A549 (cell line): ENCODE results near the gene ENPP1. TPM values are rescaled to one million over a fixed set of nuclear protein-coding genes. Genes with fewer than 3 reads are reported as not detected.

Source experiments
- ATAC-seq, 2 experiments: fragments of 200-7000 bp in 1 of 2; fragments of >200 bp in 1 of 2; cut with Nextera tagmentation in 1 of 2; cut with Tn5 transposase in 1 of 2; 3 replicates each; pipeline versions ENCODE4 v1.8.0 to v1.9.1; 2018 to 2020; ENCODE audit warnings: mild to moderate bottlenecking in 1 of 2, moderate library complexity in 1 of 2
- CTCF ChIA-PET: fragments of 300-600 bp; sonication (Branson Sonifier 250); formaldehyde crosslinking; extraction: SDS; loops from one replicate; lab custom pipeline; 2021; ENCODE audit warnings: antibody characterized with exemption, inconsistent platforms; lab: Yijun Ruan, JAX
- POLR2A ChIA-PET: fragments of 350-600 bp; formaldehyde crosslinking; extraction: SDS; loops from one replicate; lab custom pipeline; 2021; ENCODE audit warnings: antibody characterized with exemption, inconsistent platforms; lab: Yijun Ruan, JAX
- DNase-seq, 2 experiments: peaks; one replicate each; pipeline versions ENCODE4 v3.0.0 to v3.0.0-alpha.2; 2011 to 2016; ENCODE audit warnings: low read depth in 1 of 2, low spot score in 1 of 2
- FAIRE-seq: peaks from 2 replicates; lab custom pipeline; 2011; peaks lifted over from hg19 to GRCh38; lab: Jason Lieb, UNC
- H3K27ac ChIP-seq, 2 experiments: fragments of >200 bp; sonication (Bioruptor Twin); formaldehyde crosslinking; 3 replicates each; pipeline ENCODE4 v1.5.1; 2016 to 2017
- H3K4me1 ChIP-seq: fragments of >200 bp; sonication (Bioruptor Twin); formaldehyde crosslinking; 3 replicates; pipeline ENCODE4 v1.6.1; 2016
- H3K4me2 ChIP-seq: fragments of >200 bp; sonication (Bioruptor Twin); formaldehyde crosslinking; 3 replicates; pipeline ENCODE4 v1.6.1; 2016
- H3K4me3 ChIP-seq: fragments of >200 bp; sonication (Bioruptor Twin); formaldehyde crosslinking; 3 replicates; pipeline ENCODE4 v1.5.1; 2016
- H3K9me3 ChIP-seq: fragments of >200 bp; sonication (Bioruptor Twin); formaldehyde crosslinking; 3 replicates; pipeline ENCODE4 v1.6.1; 2016
- CBX2 ChIP-seq: fragments of 200-600 bp; sonication (generic); IDR thresholded peaks from 2 replicates; pipeline ENCODE4 v1.6.1; 2016; ENCODE audit warnings: low read depth, mild to moderate bottlenecking, borderline replicate concordance
- CBX8 ChIP-seq: fragments of 200-600 bp; sonication (generic); IDR thresholded peaks from 2 replicates; pipeline ENCODE4 v1.6.1; 2016
- CHD4 ChIP-seq: fragments of 200-600 bp; sonication (generic); IDR thresholded peaks from 2 replicates; pipeline ENCODE4 v1.6.1; 2016; ENCODE audit warnings: antibody characterized with exemption, mild to moderate bottlenecking, borderline replicate concordance
- FOSB ChIP-seq: fragments of 250-450 bp; sonication (Bioruptor Pico); IDR thresholded peaks from 2 replicates; pipeline ENCODE4 v1.5.0; 2020; ENCODE audit warnings: mild to moderate bottlenecking, moderate library complexity
- FOSL2 ChIP-seq, 2 experiments: fragments of 450-650 bp in 1 of 2; fragments of >200 bp in 1 of 2; sonication (Bioruptor Twin) in 1 of 2; formaldehyde crosslinking; IDR thresholded peaks; 2 replicates each; pipeline versions ENCODE4 v1.5.0 to v1.6.1; 2016 to 2020; ENCODE audit warnings: mild to moderate bottlenecking in 1 of 2, moderate library complexity in 1 of 2
- FOXS1 ChIP-seq: fragments of 250-450 bp; sonication (Bioruptor Pico); IDR thresholded peaks from 2 replicates; pipeline ENCODE4 v1.5.0; 2020; ENCODE audit warnings: mild to moderate bottlenecking, moderate library complexity
- GATA3 ChIP-seq: IDR thresholded peaks from 2 replicates; pipeline ENCODE4 v1.6.1; 2012; ENCODE audit warnings: borderline replicate concordance
- HOXB5 ChIP-seq: fragments of 250-450 bp; sonication (Bioruptor Pico); IDR thresholded peaks from 2 replicates; pipeline ENCODE4 v1.5.0; 2020; ENCODE audit warnings: mild to moderate bottlenecking, moderate library complexity
- JUN ChIP-seq, 2 experiments: fragments of >200 bp; sonication (Bioruptor Twin); formaldehyde crosslinking; IDR thresholded peaks; 2 replicates in 1 of 2; 3 replicates in 1 of 2; pipeline ENCODE4 v1.6.1; 2016 to 2017
- MYC ChIP-seq: IDR thresholded peaks from 2 replicates; pipeline ENCODE4 v1.6.1; 2012; ENCODE audit warnings: mild to moderate bottlenecking, inconsistent platforms, low read length, improper control_type of control experiment, borderline replicate concordance
- NFE2L2 ChIP-seq: fragments of 150-350 bp; conservative IDR thresholded peaks from 2 replicates; pipeline ENCODE4 v1.6.1; 2014; ENCODE audit warnings: low read length
- RAD21 ChIP-seq, 2 experiments: fragments of >200 bp in 1 of 2; sonication (Bioruptor Twin) in 1 of 2; formaldehyde crosslinking in 1 of 2; IDR thresholded peaks in 1 of 2; conservative IDR thresholded peaks in 1 of 2; 2 replicates in 1 of 2; 3 replicates in 1 of 2; pipeline ENCODE4 v1.6.1; 2012 to 2018; ENCODE audit warnings: inconsistent platforms in 1 of 2
- RARB ChIP-seq: fragments of 250-450 bp; sonication (Bioruptor Pico); IDR thresholded peaks from 2 replicates; pipeline ENCODE4 v1.8.0; 2021; ENCODE audit warnings: mild to moderate bottlenecking, moderate library complexity
- RCOR1 ChIP-seq: fragments of 150-350 bp; IDR thresholded peaks from 2 replicates; pipeline ENCODE4 v1.6.1; 2014; ENCODE audit warnings: antibody characterized with exemption, low read length, low read depth
- RFX5 ChIP-seq: fragments of 450-650 bp; IDR thresholded peaks from 2 replicates; pipeline ENCODE4 v1.7.1; 2014; ENCODE audit warnings: antibody characterized with exemption, mild to moderate bottlenecking, moderate library complexity
- SREBF2 ChIP-seq: fragments of 450-650 bp; IDR thresholded peaks from 2 replicates; pipeline ENCODE4 v1.6.1; 2014; ENCODE audit warnings: mild to moderate bottlenecking, moderate library complexity
- ZNF302 ChIP-seq: fragments of 250-450 bp; sonication (Bioruptor Pico); IDR thresholded peaks from 2 replicates; pipeline ENCODE4 v1.9.0; 2021; ENCODE audit warnings: inconsistent platforms, mild to moderate bottlenecking, moderate library complexity
- WGBS: methylation state at CpG from one replicate; pipeline ENCODE4 v1.1.6; 2017; ENCODE audit errors: missing lambda C conversion rate; 5-methylcytosine and 5-hydroxymethylcytosine counted together
- polyA plus RNA-seq, 4 experiments: library from polyadenylated mRNA; depleted of rRNA in 3 of 4; stranded (reverse); fragments of >200 nt; fragmentation: RNase III in 1 of 4; extraction: RNeasy Plus Mini Kit Qiagen cat#74134 plus additional on column Dnase treatment in 1 of 4; gene quantifications; 2 replicates in 3 of 4; 3 replicates in 1 of 4; pipeline ENCODE4 v1.2.3, GENCODE V29; 2011 to 2017
- TF ChIP-seq, protein P1 (sequence below): fragments of >200 bp; sonication (Bioruptor Twin); formaldehyde crosslinking; IDR thresholded peaks from 3 replicates; pipeline ENCODE4 v1.5.1; 2016
- TF ChIP-seq, protein P2 (sequence below): IDR thresholded peaks from 2 replicates; pipeline ENCODE4 v1.6.1; 2012
- TF ChIP-seq, protein P3 (sequence below): IDR thresholded peaks from 2 replicates; pipeline ENCODE4 v1.6.1; 2012; ENCODE audit warnings: low read depth, borderline replicate concordance

The ENPP1 gene
- polyA plus RNA-seq, 2 of the 4 experiments (the other 2 are of a cell fraction): 0.97 to 5.3 TPM

DNA sequence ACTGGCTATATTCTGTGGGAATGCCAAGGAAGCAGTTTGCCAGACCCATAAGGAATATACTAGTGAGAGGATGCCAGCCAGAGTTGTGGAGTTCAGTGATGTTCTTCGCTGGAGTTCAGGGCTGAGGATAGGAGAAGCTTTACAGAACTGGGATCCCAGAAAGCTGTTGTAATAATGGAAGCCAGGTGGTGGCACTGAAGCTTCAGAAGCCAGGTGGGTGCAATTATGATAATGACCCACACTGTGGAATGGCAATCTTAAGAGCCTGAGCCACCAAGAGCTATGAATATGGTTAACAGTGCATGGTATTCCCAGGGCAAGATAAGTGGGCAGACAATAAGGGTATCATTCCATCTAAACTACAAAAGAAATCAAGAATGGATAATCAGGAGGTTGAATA lies 25.1 kb upstream of the ENPP1 start:
- Histone ChIP-seq H3K27ac (no peak overlapping the region), H3K4me1 (no peaks in the 10 kb centered on the region), H3K4me3 (no peak overlapping the region), H3K9me3 (no peaks in the 10 kb centered on the region), H3K4me2 (no peak overlapping the region)
- ChIA-PET CTCF (interaction anchor here (1.5 kb wide), 2 partner anchors 9 to 125 kb away, joined by 3 to 4 read pairs; no protein-coding TSS in a partner anchor), POLR2A (no interaction called here)
- no peak for ATAC-seq
- FAIRE-seq: no peak
- no peak for DNase-seq
- WGBS: 0% methylated on average over 1 of the region's 1 CpG
- TF ChIP-seq NFE2L2 (no peak), RAD21 (conservative IDR thresholded peaks at IDR 0.05 in 1 of 2, IDR thresholded peaks at IDR 0.05 in 1 of 2) (peak; percentile 21 to 42; a peak in 3 of 5 replicates), SREBF2 (no peak), MYC (no peak), CHD4 (no peak), JUN (IDR thresholded peaks at IDR 0.05) (no peak), ZNF302 (no peak)

DNA sequence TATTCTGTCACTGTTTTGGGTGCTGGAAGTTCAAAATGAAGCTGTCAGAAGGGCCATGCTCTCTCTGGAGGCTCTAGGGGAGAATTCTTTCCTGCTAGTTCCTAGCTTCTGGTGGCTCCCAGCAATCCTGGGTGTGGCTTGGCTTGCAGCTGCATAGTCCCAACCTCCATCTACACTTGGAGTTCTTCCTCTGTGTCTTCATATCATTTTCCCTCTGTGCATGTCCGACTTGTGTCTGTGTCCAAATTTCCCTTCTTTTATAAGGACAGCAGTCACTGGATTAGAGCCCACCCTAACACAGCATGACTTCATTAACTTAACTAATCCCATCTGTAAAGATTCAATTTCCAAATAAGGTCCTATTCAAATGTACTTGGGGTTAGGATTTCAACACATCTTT lies 23.3 kb upstream of the ENPP1 start:
- TF ChIP-seq CHD4: no peak
- TF ChIP-seq JUN (IDR thresholded peaks at IDR 0.05): no peak
- TF ChIP-seq, protein P1, sequence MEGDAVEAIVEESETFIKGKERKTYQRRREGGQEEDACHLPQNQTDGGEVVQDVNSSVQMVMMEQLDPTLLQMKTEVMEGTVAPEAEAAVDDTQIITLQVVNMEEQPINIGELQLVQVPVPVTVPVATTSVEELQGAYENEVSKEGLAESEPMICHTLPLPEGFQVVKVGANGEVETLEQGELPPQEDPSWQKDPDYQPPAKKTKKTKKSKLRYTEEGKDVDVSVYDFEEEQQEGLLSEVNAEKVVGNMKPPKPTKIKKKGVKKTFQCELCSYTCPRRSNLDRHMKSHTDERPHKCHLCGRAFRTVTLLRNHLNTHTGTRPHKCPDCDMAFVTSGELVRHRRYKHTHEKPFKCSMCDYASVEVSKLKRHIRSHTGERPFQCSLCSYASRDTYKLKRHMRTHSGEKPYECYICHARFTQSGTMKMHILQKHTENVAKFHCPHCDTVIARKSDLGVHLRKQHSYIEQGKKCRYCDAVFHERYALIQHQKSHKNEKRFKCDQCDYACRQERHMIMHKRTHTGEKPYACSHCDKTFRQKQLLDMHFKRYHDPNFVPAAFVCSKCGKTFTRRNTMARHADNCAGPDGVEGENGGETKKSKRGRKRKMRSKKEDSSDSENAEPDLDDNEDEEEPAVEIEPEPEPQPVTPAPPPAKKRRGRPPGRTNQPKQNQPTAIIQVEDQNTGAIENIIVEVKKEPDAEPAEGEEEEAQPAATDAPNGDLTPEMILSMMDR: no peak
- TF ChIP-seq RFX5: no peak
- no peak for TF ChIP-seq SREBF2
- no peak for TF ChIP-seq FOSB (CRISPR knock-in tag)
- TF ChIP-seq, protein P2, sequence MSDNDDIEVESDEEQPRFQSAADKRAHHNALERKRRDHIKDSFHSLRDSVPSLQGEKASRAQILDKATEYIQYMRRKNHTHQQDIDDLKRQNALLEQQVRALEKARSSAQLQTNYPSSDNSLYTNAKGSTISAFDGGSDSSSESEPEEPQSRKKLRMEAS: no peak
- no peak for TF ChIP-seq RAD21 (conservative IDR thresholded peaks at IDR 0.05 in 1 of 2, IDR thresholded peaks at IDR 0.05 in 1 of 2)
- TF ChIP-seq FOSL2 (IDR thresholded peaks at IDR 0.05): no peak
- TF ChIP-seq FOSL2 (CRISPR knock-in tag; IDR thresholded peaks at IDR 0.05): no peak
- no peak for TF ChIP-seq FOXS1 (CRISPR knock-in tag)
- TF ChIP-seq RARB (CRISPR knock-in tag): no peak
- TF ChIP-seq, protein P3, sequence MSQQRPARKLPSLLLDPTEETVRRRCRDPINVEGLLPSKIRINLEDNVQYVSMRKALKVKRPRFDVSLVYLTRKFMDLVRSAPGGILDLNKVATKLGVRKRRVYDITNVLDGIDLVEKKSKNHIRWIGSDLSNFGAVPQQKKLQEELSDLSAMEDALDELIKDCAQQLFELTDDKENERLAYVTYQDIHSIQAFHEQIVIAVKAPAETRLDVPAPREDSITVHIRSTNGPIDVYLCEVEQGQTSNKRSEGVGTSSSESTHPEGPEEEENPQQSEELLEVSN: no peak
- no peak for TF ChIP-seq MYC
- no peak for TF ChIP-seq GATA3
- no peak for TF ChIP-seq HOXB5
- no peak for TF ChIP-seq RCOR1
- TF ChIP-seq ZNF302: no peak
- TF ChIP-seq CBX2: no peak
- TF ChIP-seq CBX8: no peak
- ATAC-seq: no peak
- no peak overlapping the region for H3K4me3 ChIP-seq
- H3K4me2 ChIP-seq: no peak overlapping the region
- no peak overlapping the region for H3K27ac ChIP-seq
- FAIRE-seq: no peak
- DNase-seq: no peak
- CTCF ChIA-PET: interaction anchor here (0.9 kb wide), 1 partner anchor 125 kb away, joined by 4 read pairs; no protein-coding TSS in a partner anchor
- 16% methylated on average over 1 of the region's 1 CpG for WGBS
- POLR2A ChIA-PET: no interaction called here
- H3K4me1 ChIP-seq: no peaks in the 10 kb centered on the region
- no peaks in the 10 kb centered on the region for H3K9me3 ChIP-seq

DNA sequence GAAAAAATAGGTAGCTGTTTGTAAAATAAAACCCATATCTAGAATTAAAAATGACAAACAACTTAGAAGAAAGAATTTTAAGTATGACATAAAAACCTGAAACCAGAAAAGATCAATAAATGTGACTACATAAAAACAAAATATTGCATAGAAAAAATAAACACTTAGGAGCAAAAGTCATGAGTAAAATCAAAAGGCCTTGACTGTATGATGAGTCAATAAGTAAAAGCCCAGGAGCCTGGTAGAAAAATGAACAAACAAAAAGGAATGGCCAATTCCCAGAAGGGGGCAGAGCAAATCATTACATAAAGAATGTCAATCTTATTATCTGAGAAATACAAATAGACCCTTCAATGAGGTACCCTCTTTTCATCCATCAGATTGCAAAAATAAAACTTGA lies 20.7 kb upstream of the ENPP1 start:
- FAIRE-seq: no peak

More for the DNA sequence above, 20.7 kb upstream of the ENPP1 start:
- Histone ChIP-seq H3K4me2 (no peak overlapping the region), H3K4me1 (no peaks in the 10 kb centered on the region), H3K4me3 (no peak overlapping the region), H3K27ac (no peak overlapping the region), H3K9me3 (no peaks in the 10 kb centered on the region)
- ATAC-seq (no peak), DNase-seq (no peak)
- no peak for TF ChIP-seq NFE2L2
- CTCF ChIA-PET: no interaction called here
- POLR2A ChIA-PET: no interaction called here
